Measurements from ENCODE around the gene ACTRT2. TPM values are rescaled to one million over a fixed set of nuclear protein-coding genes. Genes with fewer than 3 reads are reported as not detected.

ACTRT2 gene
- total RNA-seq, 1 donor from 2014 or later: not detected

DNA sequence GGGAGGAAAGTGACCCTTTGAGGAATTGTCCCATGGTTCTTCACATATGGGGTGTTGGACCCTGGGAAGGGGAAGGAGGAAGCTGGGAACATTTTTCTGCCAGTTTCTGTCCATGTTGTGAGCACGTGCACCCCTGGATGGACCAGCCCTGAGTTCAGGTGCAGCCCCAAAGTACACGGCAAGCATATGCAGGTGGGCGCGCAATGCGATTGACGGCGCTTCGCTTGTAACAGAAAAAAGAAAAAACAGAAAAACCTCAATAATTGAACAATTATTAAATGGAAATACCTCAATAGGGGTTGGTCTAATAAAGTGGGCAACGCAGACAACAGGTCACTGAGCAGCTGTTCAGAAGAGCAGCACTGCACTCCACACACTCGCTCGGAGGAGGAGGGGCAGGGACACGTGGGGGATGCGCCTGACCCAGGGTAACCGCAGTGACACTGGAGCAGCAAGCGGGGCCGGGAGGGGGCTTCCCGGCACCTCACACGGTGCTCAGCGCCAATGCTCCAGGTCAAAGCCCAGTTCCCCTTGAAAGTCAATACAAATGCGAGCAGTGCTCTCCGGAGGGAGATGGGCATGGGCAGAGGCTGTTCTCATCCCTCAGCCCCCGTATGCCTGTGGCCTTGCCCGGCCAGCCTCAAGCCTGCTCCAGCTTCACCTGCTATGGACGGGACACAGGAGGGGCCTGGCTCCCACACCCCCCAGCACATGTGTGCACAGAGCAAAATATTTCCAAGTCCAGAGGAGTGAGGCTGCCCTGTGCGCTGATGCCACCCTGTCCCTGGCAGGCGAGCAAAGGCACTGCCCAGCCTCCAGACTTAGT, 6.6 kb upstream of the ACTRT2 start:
- Mint-ChIP-seq H3K36me3 (ENCODE audit: low read depth) (no peaks in the 10 kb centered on the region), H3K4me3 (ENCODE audit: unreplicated experiment) (no peak overlapping the region), H3K4me1 (ENCODE audit: low read depth) (no peaks in the 10 kb centered on the region), H3K27ac (ENCODE audit: unreplicated experiment) (no peak overlapping the region), H3K9me3 (ENCODE audit: low read depth) (peaks cover 7% of the 10 kb centered on the region), H3K27me3 (ENCODE audit: low read depth) (peaks cover 7% of the 10 kb centered on the region)
- no peak for TF ChIP-seq CTCF (IDR thresholded peaks at IDR 0.05)
- DNase-seq (ENCODE audit: low spot score): peak; percentile 74

DNA sequence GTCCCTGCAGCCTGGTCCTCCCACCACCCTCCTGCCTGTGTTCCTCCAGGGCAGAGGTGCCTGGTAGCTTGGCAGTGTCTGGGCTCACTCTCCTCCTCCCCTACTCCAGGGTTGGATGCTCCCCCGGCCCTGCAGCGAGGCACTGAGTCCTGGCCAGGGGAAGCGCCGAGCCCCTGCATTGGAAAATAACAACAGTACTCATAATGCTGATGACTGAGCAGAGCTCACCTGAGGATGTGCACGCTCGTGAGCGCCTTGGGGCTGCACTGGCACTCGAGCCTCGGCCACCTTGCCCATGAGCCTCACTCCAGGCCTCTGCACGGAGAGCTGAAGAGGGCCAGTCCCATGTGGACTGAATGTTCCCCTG, 6.0 kb upstream of the ACTRT2 start:
- TF ChIP-seq CTCF (IDR thresholded peaks at IDR 0.05): no peak
- Mint-ChIP-seq H3K27ac (ENCODE audit: unreplicated experiment) (no peak overlapping the region), H3K36me3 (ENCODE audit: low read depth) (no peaks in the 10 kb centered on the region), H3K4me3 (ENCODE audit: unreplicated experiment) (no peak overlapping the region), H3K27me3 (ENCODE audit: low read depth) (peaks cover 7% of the 10 kb centered on the region), H3K9me3 (ENCODE audit: low read depth) (peaks cover 7% of the 10 kb centered on the region), H3K4me1 (ENCODE audit: low read depth) (no peaks in the 10 kb centered on the region)
- peak; percentile 69 for DNase-seq (ENCODE audit: low spot score)

DNA sequence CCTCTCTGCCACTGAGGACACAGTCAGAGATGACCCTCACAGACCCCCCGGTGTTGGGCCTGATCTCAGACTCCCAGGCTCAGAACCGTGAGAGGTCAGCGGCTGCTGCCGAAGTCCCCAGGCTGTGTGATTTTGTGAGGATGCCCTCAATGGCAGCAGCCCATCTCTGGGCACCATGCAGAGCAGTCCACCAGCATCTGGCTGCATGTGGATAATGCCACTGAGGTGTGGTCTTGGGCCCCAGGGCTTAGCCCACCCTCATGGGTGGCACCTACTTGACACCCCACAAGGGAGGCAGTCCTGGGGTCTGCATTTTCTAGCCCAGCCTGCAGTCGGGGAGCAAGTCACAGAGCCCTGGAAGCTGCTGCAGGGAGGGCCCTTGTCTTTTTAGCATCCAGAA, 5.5 kb upstream of the ACTRT2 start:
- no peak for TF ChIP-seq CTCF (IDR thresholded peaks at IDR 0.05)
- H3K4me1 Mint-ChIP-seq (ENCODE audit: low read depth): no peaks in the 10 kb centered on the region
- DNase-seq (ENCODE audit: low spot score): peak; percentile 56
- H3K9me3 Mint-ChIP-seq (ENCODE audit: low read depth): peaks cover 7% of the 10 kb centered on the region
- H3K4me3 Mint-ChIP-seq (ENCODE audit: unreplicated experiment): no peak overlapping the region
- H3K36me3 Mint-ChIP-seq (ENCODE audit: low read depth): no peaks in the 10 kb centered on the region
- H3K27me3 Mint-ChIP-seq (ENCODE audit: low read depth): peaks cover 7% of the 10 kb centered on the region
- no peak overlapping the region for H3K27ac Mint-ChIP-seq (ENCODE audit: unreplicated experiment)

GRCh38 chr1:3016641-3017439, 4.4 kb upstream of the ACTRT2 start:
- H3K4me1 Mint-ChIP-seq (ENCODE audit: low read depth): no peaks in the 10 kb centered on the region
- TF ChIP-seq CTCF (IDR thresholded peaks at IDR 0.05): no peak
- H3K27me3 Mint-ChIP-seq (ENCODE audit: low read depth): peaks cover 5% of the 10 kb centered on the region
- H3K4me3 Mint-ChIP-seq (ENCODE audit: unreplicated experiment): no peak overlapping the region
- H3K27ac Mint-ChIP-seq (ENCODE audit: unreplicated experiment): no peak overlapping the region
- DNase-seq (ENCODE audit: low spot score): peak; percentile 75
- H3K9me3 Mint-ChIP-seq (ENCODE audit: low read depth): peaks cover 4% of the 10 kb centered on the region
- no peaks in the 10 kb centered on the region for H3K36me3 Mint-ChIP-seq (ENCODE audit: low read depth)

- DNase-seq (ENCODE audit: low spot score): peak; percentile 59
- no peak for TF ChIP-seq CTCF (IDR thresholded peaks at IDR 0.05)
- no peaks in the 10 kb centered on the region for H3K36me3 Mint-ChIP-seq (ENCODE audit: low read depth)
- peaks cover 5% of the 10 kb centered on the region for H3K27me3 Mint-ChIP-seq (ENCODE audit: low read depth)
- H3K27ac Mint-ChIP-seq (ENCODE audit: unreplicated experiment): no peak overlapping the region
- H3K4me3 Mint-ChIP-seq (ENCODE audit: unreplicated experiment): no peak overlapping the region
- no peaks in the 10 kb centered on the region for H3K4me1 Mint-ChIP-seq (ENCODE audit: low read depth)
- H3K9me3 Mint-ChIP-seq (ENCODE audit: low read depth): peaks cover 4% of the 10 kb centered on the region
Measured at GRCh38 chr1:3017440-3018050, 3.7 kb upstream of the ACTRT2 start.

Measured in chondrocyte (in vitro differentiated cells).